Activated naive CD4-positive, alpha-beta T cell treated with anti-CD3 and anti-CD28 coated beads for 36 hours (primary cell): ENCODE results near the gene CDADC1. TPM values are rescaled to one million over a fixed set of nuclear protein-coding genes. Genes with fewer than 3 reads are reported as not detected.

Experiments used
- CTCF ChIA-PET: fragments of 350-600 bp; sonication (Branson Sonifier 250); formaldehyde crosslinking; loops from one replicate; lab custom pipeline; 2021; ENCODE audit warnings: antibody characterized with exemption; lab: Charles Lee
- DNase-seq: peaks from one replicate; pipeline ENCODE4 v3.0.0-alpha.2; 2020
- H3K27ac Mint-ChIP-seq: one replicate; pipeline ENCODE4 v1.8.0; 2021; ENCODE audit warnings: mild to moderate bottlenecking, mixed read lengths
- H3K27me3 Mint-ChIP-seq: one replicate; pipeline ENCODE4 v1.8.0; 2021; ENCODE audit warnings: low read depth, mixed read lengths
- H3K36me3 Mint-ChIP-seq: one replicate; pipeline ENCODE4 v1.8.0; 2021; ENCODE audit warnings: low read depth, mixed read lengths
- H3K4me1 Mint-ChIP-seq: one replicate; pipeline ENCODE4 v1.8.0; 2021; ENCODE audit warnings: low read depth, mixed read lengths
- H3K4me3 Mint-ChIP-seq: one replicate; pipeline ENCODE4 v1.8.0; 2021; ENCODE audit warnings: mild to moderate bottlenecking, moderate library complexity, mixed read lengths
- H3K9me3 Mint-ChIP-seq: one replicate; pipeline ENCODE4 v1.8.0; 2021; ENCODE audit warnings: mixed read lengths
- intact Hi-C: fragments of 100-400 bp; cut with micrococcal nuclease; formaldehyde crosslinking; loops from one replicate; pipeline ENCODE4 v1.15.1; 2023
- total RNA-seq, 2 experiments: library from RNA; stranded (reverse); gene quantifications; one replicate each; pipeline ENCODE4 v1.2.3, GENCODE V29; 2021

Gene CDADC1
- 10 to 100 TPM; 13.2 to 14.7 TPM for total RNA-seq

DNA sequence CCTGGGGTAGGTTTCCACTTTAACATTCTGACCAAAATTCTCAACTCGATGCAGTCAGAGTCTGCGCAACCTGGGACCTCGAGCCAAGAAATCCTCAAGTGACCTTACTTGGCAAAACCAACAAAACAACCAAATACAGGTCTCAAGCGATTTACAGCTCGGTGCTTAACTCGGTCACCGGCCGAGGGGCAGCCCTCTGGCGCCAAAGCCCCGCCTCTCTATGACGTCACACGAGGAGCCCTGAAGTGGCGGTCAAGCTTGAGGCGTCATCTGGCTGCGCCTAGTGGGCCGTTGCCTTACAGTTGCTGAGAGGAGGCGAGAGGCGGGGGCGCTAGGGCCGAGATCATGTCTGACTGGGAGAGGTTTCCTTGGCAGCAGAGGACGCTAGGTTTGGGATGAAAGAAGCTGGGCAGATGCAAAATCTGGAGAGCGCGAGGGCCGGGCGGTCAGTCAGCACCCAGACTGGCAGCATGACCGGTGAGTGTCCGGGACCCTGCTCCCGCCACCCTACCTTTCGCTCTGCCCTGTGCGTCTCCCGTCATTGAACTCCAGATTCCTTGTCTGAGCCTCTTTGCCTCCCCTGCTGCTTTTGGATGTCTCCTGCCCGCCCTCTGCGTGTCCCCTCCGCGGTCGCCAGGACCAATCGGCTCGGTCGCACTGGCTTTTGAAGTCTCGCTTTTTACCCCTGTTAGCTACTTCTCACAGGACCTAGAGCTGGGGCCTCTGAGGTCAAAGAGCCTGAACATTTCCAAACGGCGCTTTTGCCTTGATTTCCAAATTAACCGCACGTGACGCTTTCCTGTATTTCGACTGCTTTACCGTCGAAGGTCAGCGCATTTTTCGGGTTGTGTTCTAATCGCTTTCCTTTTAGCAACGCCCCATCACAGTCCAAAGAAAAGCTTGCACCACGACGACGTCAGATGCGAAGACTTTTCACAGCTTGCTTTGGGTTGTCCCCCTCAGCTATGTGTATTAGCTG lies at the start of gene CDADC1:
TSS of gene CDADC1 (plus strand) at position 283 of the 979 bp plus-strand sequence. CDS start at position 396, 113 bp downstream.
- Mint-ChIP-seq H3K4me3 (peak within 1 kb of the TSS; percentile 98), H3K9me3 (no peaks in the 10 kb centered on the region), H3K4me1 (peaks cover 34% of the 10 kb centered on the region), H3K27me3 (no peaks in the 10 kb centered on the region), H3K27ac (peak within 1 kb of the TSS; percentile 92), H3K36me3 (peaks cover 6% of the 10 kb centered on the region)
- intact Hi-C loops, result loop anchor here (1.0 to 5.0 kb wide), 10 partner anchors 27 to 596 kb away; partner anchors contain the start of genes CAB39L, CYSLTR2, EBPL and KPNA3
- peak; percentile 96 for DNase-seq
- CTCF ChIA-PET, result interaction anchor here (0.7 to 2.6 kb wide), 7 partner anchors 8 to 1113 kb away, joined by 3 to 17 read pairs (median 5); no protein-coding TSS in a partner anchor

DNA sequence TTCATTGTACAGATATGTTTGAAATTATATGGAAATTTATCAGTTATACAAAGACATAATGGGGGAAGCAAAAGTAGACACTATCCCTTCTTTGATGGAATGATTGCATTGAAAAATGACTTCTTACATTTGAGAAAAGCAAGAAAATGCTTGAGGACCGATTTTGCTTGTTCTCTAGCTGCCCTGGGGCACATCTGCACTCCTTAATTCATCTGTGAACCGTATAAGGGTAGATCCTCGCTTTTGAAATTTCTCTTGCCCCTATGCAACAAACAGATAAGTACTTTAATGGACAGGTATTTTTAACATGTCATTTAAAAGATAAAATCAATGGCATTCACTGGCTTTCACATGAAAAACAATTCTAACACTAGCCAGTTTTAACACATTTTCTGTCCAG lies 41.1 kb upstream of the CDADC1 start:
- Mint-ChIP-seq H3K4me1 (no peaks in the 10 kb centered on the region), H3K36me3 (peaks cover 13% of the 10 kb centered on the region)
- CTCF ChIA-PET, result no interaction called here

DNA sequence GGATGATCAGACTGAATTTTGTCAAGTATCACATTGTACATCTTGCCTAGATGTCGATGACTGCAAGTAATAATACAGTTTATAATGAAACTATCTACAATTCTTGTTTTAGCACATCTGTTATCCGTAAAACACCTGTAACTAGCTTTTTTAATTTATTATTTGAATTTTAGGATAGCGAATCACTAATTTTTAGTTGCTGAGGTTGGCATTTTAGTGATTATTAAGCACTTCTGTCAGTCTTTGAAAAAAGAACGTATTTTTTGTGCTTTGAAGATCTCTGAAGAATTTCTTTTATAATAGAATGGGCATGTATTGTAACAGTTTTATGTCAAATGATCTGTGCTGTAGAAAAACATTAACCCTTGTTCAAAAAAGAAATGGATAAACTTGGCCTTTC lies 39.1 kb upstream of the CDADC1 start:
- Mint-ChIP-seq H3K27ac (no peak overlapping the region), H3K36me3 (peaks cover 12% of the 10 kb centered on the region), H3K4me3 (no peak overlapping the region), H3K4me1 (no peaks in the 10 kb centered on the region), H3K9me3 (no peaks in the 10 kb centered on the region), H3K27me3 (no peaks in the 10 kb centered on the region)
- intact Hi-C loops, result no loop called here
- CTCF ChIA-PET, result interaction anchor here (1.3 kb wide), 1 partner anchor 26 kb away, joined by 3 read pairs; no protein-coding TSS in a partner anchor
- no peak for DNase-seq

More for the DNA sequence above, 41.1 kb upstream of the CDADC1 start:
- Mint-ChIP-seq H3K27ac (no peak overlapping the region), H3K4me3 (no peak overlapping the region), H3K27me3 (no peaks in the 10 kb centered on the region), H3K9me3 (no peaks in the 10 kb centered on the region)
- intact Hi-C loops, result no loop called here
- DNase-seq, result no peak

DNA sequence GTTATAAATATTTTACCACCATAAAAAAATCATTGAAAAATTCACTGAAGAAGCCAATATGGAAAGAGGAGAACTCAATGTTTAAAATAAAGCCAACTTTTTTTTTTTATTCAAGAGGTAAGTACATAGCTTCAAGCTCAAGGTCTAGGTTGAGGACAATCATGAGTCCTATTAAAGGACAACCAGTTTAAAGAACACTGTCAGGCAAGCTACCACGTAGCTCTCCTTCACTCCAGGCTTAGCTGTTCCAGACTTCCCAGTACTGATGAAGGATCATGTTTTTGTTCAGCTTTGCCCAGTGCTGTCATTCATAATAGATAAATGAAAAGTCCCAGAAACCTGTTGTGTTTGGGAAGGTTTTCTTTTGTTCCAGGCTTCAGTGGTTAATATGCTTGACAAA lies 37.6 kb upstream of the CDADC1 start:
- Mint-ChIP-seq H3K9me3 (no peaks in the 10 kb centered on the region), H3K27me3 (no peaks in the 10 kb centered on the region), H3K36me3 (peaks cover 7% of the 10 kb centered on the region), H3K27ac (no peak overlapping the region), H3K4me1 (peaks cover 9% of the 10 kb centered on the region), H3K4me3 (no peak overlapping the region)
- CTCF ChIA-PET, result interaction anchor here (0.6 to 0.7 kb wide), 2 partner anchors 10 to 280 kb away, joined by 4 to 6 read pairs; no protein-coding TSS in a partner anchor
- intact Hi-C loops, result no loop called here
- DNase-seq, result no peak

DNA sequence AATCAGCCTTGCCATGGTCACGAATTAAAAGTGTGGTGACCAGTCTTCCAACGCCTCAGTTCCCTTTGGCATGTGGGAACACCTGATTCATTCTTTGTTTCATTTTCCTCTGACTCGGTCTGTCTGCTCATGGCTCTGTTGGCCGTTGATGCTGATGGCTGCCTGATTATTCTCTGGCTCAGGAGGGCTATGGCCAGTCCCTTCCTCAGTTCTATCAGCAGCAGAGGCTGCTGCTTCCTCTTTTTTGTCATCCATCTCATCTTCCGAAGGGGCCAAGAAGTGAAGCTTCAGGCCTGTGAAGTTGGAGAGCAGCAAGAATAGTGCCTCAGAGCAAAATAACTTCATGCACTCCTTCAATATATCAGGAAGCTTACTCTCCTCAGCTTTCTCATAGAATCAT lies 37.1 kb upstream of the CDADC1 start:
- Mint-ChIP-seq H3K27me3 (no peaks in the 10 kb centered on the region), H3K9me3 (no peaks in the 10 kb centered on the region), H3K36me3 (peaks cover 7% of the 10 kb centered on the region), H3K4me1 (peaks cover 10% of the 10 kb centered on the region), H3K27ac (no peak overlapping the region), H3K4me3 (no peak overlapping the region)
- CTCF ChIA-PET, result no interaction called here
- no peak for DNase-seq
- intact Hi-C loops, result no loop called here

DNA sequence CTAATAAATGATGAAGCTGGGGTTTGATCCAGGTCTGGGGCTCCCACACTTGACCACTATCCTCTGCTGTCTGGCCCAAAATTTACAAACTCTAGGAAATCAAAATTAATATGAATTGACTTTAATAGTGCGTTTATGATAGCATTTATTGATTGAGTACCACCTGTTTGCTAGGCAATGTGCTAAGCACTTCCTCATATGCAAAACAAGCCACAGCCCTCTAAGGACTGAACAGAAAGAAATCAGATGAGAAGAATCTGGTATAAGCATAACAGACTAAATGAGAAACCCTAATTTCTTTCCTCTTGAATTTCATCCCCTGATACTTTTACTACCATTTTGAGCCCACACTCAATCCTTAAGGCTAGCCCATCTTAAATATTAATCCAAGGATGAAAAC lies 34.2 kb upstream of the CDADC1 start:
- Mint-ChIP-seq H3K4me3 (no peak overlapping the region), H3K27me3 (peaks cover 15% of the 10 kb centered on the region), H3K27ac (no peak overlapping the region), H3K9me3 (no peaks in the 10 kb centered on the region), H3K36me3 (peaks cover 5% of the 10 kb centered on the region), H3K4me1 (peaks cover 10% of the 10 kb centered on the region)
- DNase-seq, result no peak
- CTCF ChIA-PET, result interaction anchor here (1.7 kb wide), 1 partner anchor 27 kb away, joined by 4 read pairs; no protein-coding TSS in a partner anchor
- intact Hi-C loops, result no loop called here

DNA sequence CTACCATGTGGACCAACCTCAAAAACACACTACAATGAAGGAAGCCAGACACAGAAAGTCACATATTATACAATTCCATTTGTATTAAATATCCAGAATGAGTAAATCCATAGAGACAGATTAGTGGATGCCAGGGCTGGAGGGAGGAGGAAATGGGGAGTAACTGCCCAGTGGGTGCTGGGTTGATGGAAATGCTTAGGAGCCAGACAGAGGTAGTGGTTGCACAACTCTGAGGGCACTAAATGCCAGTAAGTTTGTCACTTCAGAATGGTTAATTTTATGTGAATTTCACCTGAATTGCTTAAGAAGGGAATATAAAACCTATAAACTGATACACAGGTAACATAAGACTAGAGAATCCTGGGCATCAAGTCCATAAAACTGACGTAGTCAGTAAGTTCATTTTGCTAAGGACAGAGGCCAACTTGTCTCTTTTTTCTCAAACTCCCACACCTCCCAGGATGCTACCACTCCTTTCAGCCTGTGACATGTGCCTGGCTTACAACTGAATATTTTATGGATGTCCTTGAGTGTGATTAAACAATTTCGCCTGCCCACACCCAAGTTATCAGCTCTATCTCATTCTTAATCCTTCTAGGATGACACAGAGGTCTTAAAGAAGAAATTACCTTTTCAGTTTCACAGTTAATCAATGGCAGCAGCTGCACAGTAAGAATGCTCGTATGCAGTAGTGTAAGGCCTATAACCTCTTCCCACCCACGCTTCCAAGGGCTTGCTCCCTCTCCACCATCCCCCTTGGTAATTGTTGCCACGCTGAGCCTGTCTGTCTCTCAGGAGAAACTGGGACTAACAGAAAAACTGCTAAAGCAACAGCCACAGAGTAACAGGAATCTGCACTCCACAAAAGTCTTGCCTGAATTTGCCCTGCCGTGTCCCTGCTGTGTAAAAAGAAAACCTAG lies 33.5 kb upstream of the CDADC1 start:
- Mint-ChIP-seq H3K4me3 (no peak overlapping the region), H3K27me3 (peaks cover 22% of the 10 kb centered on the region), H3K27ac (no peak overlapping the region), H3K36me3 (peaks cover 5% of the 10 kb centered on the region), H3K4me1 (peaks cover 10% of the 10 kb centered on the region), H3K9me3 (no peaks in the 10 kb centered on the region)
- intact Hi-C loops, result no loop called here
- CTCF ChIA-PET, result interaction anchor here (0.9 to 1.6 kb wide), 5 partner anchors 34 to 361 kb away, joined by 3 to 6 read pairs (median 5); no protein-coding TSS in a partner anchor
- no peak for DNase-seq

DNA sequence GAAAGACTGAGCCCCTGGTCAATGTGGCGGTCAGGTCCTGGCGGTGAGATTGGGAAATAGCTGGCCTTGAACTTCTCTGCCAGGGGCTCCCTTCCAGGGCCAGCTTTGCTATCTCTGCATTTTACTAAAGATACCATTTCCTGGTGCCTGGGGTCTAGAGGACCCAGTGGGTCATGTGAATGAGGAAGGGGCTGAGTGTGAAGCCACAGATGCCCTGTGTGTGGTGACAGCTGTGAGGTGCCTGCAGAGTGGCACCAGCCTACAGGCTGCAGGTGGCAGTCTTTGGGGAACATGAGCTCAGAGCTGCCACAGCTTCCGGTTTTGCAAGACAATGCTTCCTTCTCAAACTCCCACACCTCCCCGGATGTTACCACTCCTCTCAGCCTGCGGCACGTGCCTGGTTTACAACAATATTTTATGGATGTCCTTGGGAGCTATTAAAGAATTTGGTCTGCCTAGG lies 32.8 kb upstream of the CDADC1 start:
- intact Hi-C loops, result no loop called here
- H3K4me1 Mint-ChIP-seq, result peaks cover 10% of the 10 kb centered on the region
- H3K27ac Mint-ChIP-seq, result peak overlapping the region; percentile 28
- no peak overlapping the region for H3K4me3 Mint-ChIP-seq
- peaks cover 5% of the 10 kb centered on the region for H3K36me3 Mint-ChIP-seq
- no peaks in the 10 kb centered on the region for H3K9me3 Mint-ChIP-seq
- peaks cover 28% of the 10 kb centered on the region for H3K27me3 Mint-ChIP-seq
- CTCF ChIA-PET, result interaction anchor here (0.5 to 1.6 kb wide), 6 partner anchors 33 to 631 kb away, joined by 3 to 6 read pairs (median 4); no protein-coding TSS in a partner anchor
- peak; percentile 64 for DNase-seq

DNA sequence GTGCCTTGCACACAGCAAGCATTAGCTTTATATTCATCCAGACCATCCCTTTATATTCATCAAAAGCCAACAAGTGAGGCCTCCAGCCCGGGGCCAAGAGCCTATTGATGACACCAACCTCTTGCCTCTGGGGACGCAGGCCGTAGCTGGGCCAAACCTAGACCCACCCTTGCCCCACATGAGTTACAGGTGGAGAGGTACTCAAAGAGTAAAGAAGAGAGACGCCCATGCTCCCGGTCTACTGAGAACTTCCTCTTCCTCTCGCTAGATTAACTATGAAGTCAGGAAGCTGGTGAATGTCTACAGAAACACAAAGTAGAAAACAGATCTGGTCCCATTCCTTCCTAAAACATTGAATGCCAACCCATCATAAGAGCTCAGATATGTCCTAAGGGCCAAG lies 31.4 kb upstream of the CDADC1 start:
- H3K36me3 Mint-ChIP-seq, result peaks cover 2% of the 10 kb centered on the region
- peaks cover 30% of the 10 kb centered on the region for H3K27me3 Mint-ChIP-seq
- H3K4me3 Mint-ChIP-seq, result no peak overlapping the region
- DNase-seq, result no peak
- H3K27ac Mint-ChIP-seq, result no peak overlapping the region
- no peaks in the 10 kb centered on the region for H3K9me3 Mint-ChIP-seq
- peaks cover 12% of the 10 kb centered on the region for H3K4me1 Mint-ChIP-seq
- CTCF ChIA-PET, result interaction anchor here (0.7 kb wide), 1 partner anchor 62 kb away, joined by 4 read pairs; no protein-coding TSS in a partner anchor
- intact Hi-C loops, result no loop called here

DNA sequence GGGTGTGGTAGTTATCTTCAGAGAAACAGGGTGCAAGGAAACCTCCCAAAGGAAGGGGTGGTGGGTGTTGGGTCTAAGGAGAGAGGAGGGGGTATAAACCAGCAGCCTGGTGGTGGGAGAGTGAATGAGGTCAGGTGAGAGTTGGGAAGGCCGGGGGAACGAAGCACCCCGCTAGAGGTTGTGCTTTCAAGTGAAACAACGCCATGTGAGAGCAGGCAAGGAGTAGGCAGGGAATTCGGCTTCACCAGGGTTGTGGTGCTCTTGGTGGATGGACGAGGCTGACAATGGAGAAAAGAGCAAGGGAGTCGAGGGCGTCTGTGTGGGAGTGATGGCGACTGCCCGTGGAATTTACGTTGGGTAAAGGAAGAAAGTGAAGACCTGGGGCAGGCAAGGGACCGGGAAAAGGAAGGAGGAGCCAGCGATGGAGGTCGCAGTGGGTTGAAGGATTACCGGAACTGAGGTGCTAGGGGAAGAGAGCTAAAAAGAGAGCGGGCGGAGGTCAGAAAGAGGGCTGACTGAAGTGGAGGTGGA lies 29.7 kb upstream of the CDADC1 start:
- Mint-ChIP-seq H3K4me1 (peaks cover 13% of the 10 kb centered on the region), H3K27ac (no peak overlapping the region), H3K9me3 (no peaks in the 10 kb centered on the region), H3K4me3 (no peak overlapping the region), H3K36me3 (peaks cover 2% of the 10 kb centered on the region), H3K27me3 (peaks cover 47% of the 10 kb centered on the region)
- no peak for DNase-seq
- intact Hi-C loops, result no loop called here
- CTCF ChIA-PET, result interaction anchor here (1.6 kb wide), 1 partner anchor 62 kb away, joined by 5 read pairs; no protein-coding TSS in a partner anchor

DNA sequence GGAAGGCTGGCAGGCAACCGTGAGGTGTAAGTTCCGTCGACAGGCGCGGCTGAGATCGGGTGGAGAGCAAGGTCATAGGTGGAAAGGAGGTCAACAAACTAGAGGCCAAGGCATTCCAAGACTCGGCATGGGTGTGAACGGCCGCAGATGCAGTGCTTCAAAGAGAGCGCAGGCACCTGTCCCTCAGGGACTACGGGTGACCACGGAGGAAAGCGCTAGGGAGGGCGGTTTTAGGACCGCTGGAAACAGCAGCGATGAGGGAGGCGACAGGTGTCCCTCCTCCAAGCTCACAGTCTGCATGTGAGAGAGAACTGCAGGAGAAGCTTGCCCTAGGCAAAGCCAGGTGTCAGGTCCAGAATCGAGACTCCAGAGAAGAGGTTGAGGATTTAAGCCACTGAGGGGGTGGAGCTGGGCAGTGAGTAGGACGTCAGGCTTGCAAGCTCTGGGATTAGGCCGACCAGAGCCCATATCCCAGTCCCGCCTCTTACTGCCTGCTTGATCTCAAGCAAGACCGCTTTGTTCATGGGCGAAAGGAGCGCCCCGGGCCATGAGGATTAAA lies 29.2 kb upstream of the CDADC1 start:
- Mint-ChIP-seq H3K27ac (no peak overlapping the region), H3K36me3 (peaks cover 2% of the 10 kb centered on the region), H3K4me1 (peaks cover 13% of the 10 kb centered on the region), H3K27me3 (peaks cover 48% of the 10 kb centered on the region), H3K4me3 (no peak overlapping the region), H3K9me3 (no peaks in the 10 kb centered on the region)
- intact Hi-C loops, result no loop called here
- CTCF ChIA-PET, result interaction anchor here (1.6 kb wide), 1 partner anchor 61 kb away, joined by 5 read pairs; no protein-coding TSS in a partner anchor
- no peak for DNase-seq
